ENCODE measurements around the gene ZNF841. TPM values are rescaled to one million over a fixed set of nuclear protein-coding genes. Genes with fewer than 3 reads are reported as not detected.

Gene ZNF841
- total and polyA plus RNA-seq, 9 of the 15 experiments (the other 6 are each of a cell fraction or from before 2014, with no cell fraction given), result 3.1 to 17.1 (median 11.0) TPM

Small RNAs within 50 kb of the gene (small RNA-seq; reads per million reads assigned to genes)
- gene RPL37P23, result 0.11 reads per million

Other genes starting within 250 kb of the ZNF841 start
Only the 7 nearest of the 13 such genes appear.
- gene ZNF350, start 108.9 kb downstream of the ZNF841 start, total RNA-seq (2014; rRNA removed), result 1.8 TPM in 2 replicates
- gene ZNF350, start 108.9 kb downstream of the ZNF841 start, total RNA-seq (2014; rRNA removed; fragmentation: Illumina TruSeq; extraction: Trizol), result 3.4 and 4.9 TPM in 2 replicates
- 3.0 and 3.1 TPM in 2 replicates for gene ZNF350, start 108.9 kb downstream of the ZNF841 start, total RNA-seq (2015; rRNA removed; fragmentation: Illumina TruSeq; extraction: Trizol)
- 2.0 and 2.9 TPM in 2 replicates for gene ZNF350, start 108.9 kb downstream of the ZNF841 start, total RNA-seq (2021)
- 1.9 and 3.5 TPM in 2 replicates for gene ZNF350, start 108.9 kb downstream of the ZNF841 start, polyA plus RNA-seq (2011; rRNA removed)
- gene ZNF350, start 108.9 kb downstream of the ZNF841 start, polyA plus RNA-seq (2014; fragmentation: Illumina TruSeq; extraction: Trizol), result 2.9 TPM in 2 replicates
- gene ZNF350, start 108.9 kb downstream of the ZNF841 start, polyA plus RNA-seq (2014; fragmentation: Nextera tagmentation; extraction: Ambion mirVana), result 1 to 10 TPM; 3.4 to 4.8 TPM
- 1.6 and 1.7 TPM in 2 replicates for gene ZNF350, start 108.9 kb downstream of the ZNF841 start, polyA plus RNA-seq (2014; rRNA removed)
- gene ZNF615, start 87.6 kb downstream of the ZNF841 start, total RNA-seq (2014; rRNA removed), result 1.2 and 4.4 TPM in 2 replicates
- gene ZNF615, start 87.6 kb downstream of the ZNF841 start, total RNA-seq (2014; rRNA removed; fragmentation: Illumina TruSeq; extraction: Trizol), result 3.8 and 4.7 TPM in 2 replicates
- gene ZNF615, start 87.6 kb downstream of the ZNF841 start, total RNA-seq (2015; rRNA removed; fragmentation: Illumina TruSeq; extraction: Trizol), result 2.2 and 2.9 TPM in 2 replicates
- 2.2 and 3.0 TPM in 2 replicates for gene ZNF615, start 87.6 kb downstream of the ZNF841 start, total RNA-seq (2021)
- 0.69 and 2.7 TPM in 2 replicates for gene ZNF615, start 87.6 kb downstream of the ZNF841 start, polyA plus RNA-seq (2011; rRNA removed)
- 2.1 and 2.4 TPM in 2 replicates for gene ZNF615, start 87.6 kb downstream of the ZNF841 start, polyA plus RNA-seq (2014; fragmentation: Illumina TruSeq; extraction: Trizol)
- 1 to 10 TPM; 1.2 to 1.8 TPM for gene ZNF615, start 87.6 kb downstream of the ZNF841 start, polyA plus RNA-seq (2014; fragmentation: Nextera tagmentation; extraction: Ambion mirVana)
- 2.3 and 2.7 TPM in 2 replicates for gene ZNF615, start 87.6 kb downstream of the ZNF841 start, polyA plus RNA-seq (2014; rRNA removed)
- gene ZNF614, start 67.4 kb downstream of the ZNF841 start, total RNA-seq (2014; rRNA removed), result 7.4 and 11.4 TPM in 2 replicates
- 16.3 and 18.7 TPM in 2 replicates for gene ZNF614, start 67.4 kb downstream of the ZNF841 start, total RNA-seq (2014; rRNA removed; fragmentation: Illumina TruSeq; extraction: Trizol)
- 10.3 and 10.6 TPM in 2 replicates for gene ZNF614, start 67.4 kb downstream of the ZNF841 start, total RNA-seq (2015; rRNA removed; fragmentation: Illumina TruSeq; extraction: Trizol)
- 11.7 and 11.9 TPM in 2 replicates for gene ZNF614, start 67.4 kb downstream of the ZNF841 start, total RNA-seq (2021)
- 8.6 and 13.6 TPM in 2 replicates for gene ZNF614, start 67.4 kb downstream of the ZNF841 start, polyA plus RNA-seq (2011; rRNA removed)
- 10.9 and 12.3 TPM in 2 replicates for gene ZNF614, start 67.4 kb downstream of the ZNF841 start, polyA plus RNA-seq (2014; fragmentation: Illumina TruSeq; extraction: Trizol)
- gene ZNF614, start 67.4 kb downstream of the ZNF841 start, polyA plus RNA-seq (2014; fragmentation: Nextera tagmentation; extraction: Ambion mirVana), result 1 to 10 TPM; 7.2 to 9.4 TPM
- 4.9 and 6.0 TPM in 2 replicates for gene ZNF614, start 67.4 kb downstream of the ZNF841 start, polyA plus RNA-seq (2014; rRNA removed)
- gene ZNF432, start 46.9 kb downstream of the ZNF841 start, total RNA-seq (2014; rRNA removed), result 2.6 and 3.2 TPM in 2 replicates
- gene ZNF432, start 46.9 kb downstream of the ZNF841 start, total RNA-seq (2014; rRNA removed; fragmentation: Illumina TruSeq; extraction: Trizol), result 6.8 and 8.7 TPM in 2 replicates
- 4.1 and 5.5 TPM in 2 replicates for gene ZNF432, start 46.9 kb downstream of the ZNF841 start, total RNA-seq (2015; rRNA removed; fragmentation: Illumina TruSeq; extraction: Trizol)
- gene ZNF432, start 46.9 kb downstream of the ZNF841 start, total RNA-seq (2021), result 4.5 TPM in 2 replicates
- gene ZNF432, start 46.9 kb downstream of the ZNF841 start, polyA plus RNA-seq (2011; rRNA removed), result 4.5 and 4.9 TPM in 2 replicates
- gene ZNF432, start 46.9 kb downstream of the ZNF841 start, polyA plus RNA-seq (2014; fragmentation: Illumina TruSeq; extraction: Trizol), result 4.0 and 5.1 TPM in 2 replicates
- 1 to 10 TPM; 2.8 to 3.5 TPM for gene ZNF432, start 46.9 kb downstream of the ZNF841 start, polyA plus RNA-seq (2014; fragmentation: Nextera tagmentation; extraction: Ambion mirVana)
- gene ZNF432, start 46.9 kb downstream of the ZNF841 start, polyA plus RNA-seq (2014; rRNA removed), result 3.0 and 3.4 TPM in 2 replicates
- gene ZNF616, start 44.2 kb upstream of the ZNF841 start, total RNA-seq (2014; rRNA removed), result 4.7 and 4.9 TPM in 2 replicates
- gene ZNF616, start 44.2 kb upstream of the ZNF841 start, total RNA-seq (2014; rRNA removed; fragmentation: Illumina TruSeq; extraction: Trizol), result 13.0 and 16.1 TPM in 2 replicates
- gene ZNF616, start 44.2 kb upstream of the ZNF841 start, total RNA-seq (2015; rRNA removed; fragmentation: Illumina TruSeq; extraction: Trizol), result 10.9 and 11.1 TPM in 2 replicates
- 9.4 and 9.6 TPM in 2 replicates for gene ZNF616, start 44.2 kb upstream of the ZNF841 start, total RNA-seq (2021)
- 6.7 and 6.9 TPM in 2 replicates for gene ZNF616, start 44.2 kb upstream of the ZNF841 start, polyA plus RNA-seq (2011; rRNA removed)
- gene ZNF616, start 44.2 kb upstream of the ZNF841 start, polyA plus RNA-seq (2014; fragmentation: Illumina TruSeq; extraction: Trizol), result 9.2 and 11.2 TPM in 2 replicates
- 1 to 10 TPM; 3.4 to 6.5 TPM for gene ZNF616, start 44.2 kb upstream of the ZNF841 start, polyA plus RNA-seq (2014; fragmentation: Nextera tagmentation; extraction: Ambion mirVana)
- gene ZNF616, start 44.2 kb upstream of the ZNF841 start, polyA plus RNA-seq (2014; rRNA removed), result 3.7 and 5.0 TPM in 2 replicates
- 0.20 and 0.50 TPM in 2 replicates for gene ZNF836, start 75.9 kb upstream of the ZNF841 start, total RNA-seq (2014; rRNA removed)
- gene ZNF836, start 75.9 kb upstream of the ZNF841 start, total RNA-seq (2014; rRNA removed; fragmentation: Illumina TruSeq; extraction: Trizol), result 0.19 and 0.69 TPM in 2 replicates
- gene ZNF836, start 75.9 kb upstream of the ZNF841 start, total RNA-seq (2015; rRNA removed; fragmentation: Illumina TruSeq; extraction: Trizol), result 0.15 and 0.65 TPM in 2 replicates
- 0.51 and 0.78 TPM in 2 replicates for gene ZNF836, start 75.9 kb upstream of the ZNF841 start, total RNA-seq (2021)
- not detected in 2 replicates for gene ZNF836, start 75.9 kb upstream of the ZNF841 start, polyA plus RNA-seq (2011; rRNA removed)
- 0.67 and 1.1 TPM in 2 replicates for gene ZNF836, start 75.9 kb upstream of the ZNF841 start, polyA plus RNA-seq (2014; fragmentation: Illumina TruSeq; extraction: Trizol)
- gene ZNF836, start 75.9 kb upstream of the ZNF841 start, polyA plus RNA-seq (2014; fragmentation: Nextera tagmentation; extraction: Ambion mirVana), result under 1 TPM; 0.24 to 0.64 TPM
- gene ZNF836, start 75.9 kb upstream of the ZNF841 start, polyA plus RNA-seq (2014; rRNA removed), result not detected in 2 replicates
- 70.1 and 109 TPM in 2 replicates for gene PPP2R1A, start 94.3 kb upstream of the ZNF841 start, total RNA-seq (2014; rRNA removed)
- 57.1 and 82.6 TPM in 2 replicates for gene PPP2R1A, start 94.3 kb upstream of the ZNF841 start, total RNA-seq (2014; rRNA removed; fragmentation: Illumina TruSeq; extraction: Trizol)
- gene PPP2R1A, start 94.3 kb upstream of the ZNF841 start, total RNA-seq (2015; rRNA removed; fragmentation: Illumina TruSeq; extraction: Trizol), result 60.4 and 62.8 TPM in 2 replicates
- gene PPP2R1A, start 94.3 kb upstream of the ZNF841 start, total RNA-seq (2021), result 203 and 211 TPM in 2 replicates
- 76.1 and 136 TPM in 2 replicates for gene PPP2R1A, start 94.3 kb upstream of the ZNF841 start, polyA plus RNA-seq (2011; rRNA removed)
- gene PPP2R1A, start 94.3 kb upstream of the ZNF841 start, polyA plus RNA-seq (2014; fragmentation: Illumina TruSeq; extraction: Trizol), result 151 and 153 TPM in 2 replicates
- 10 to 100 TPM; 10.1 to 16.0 TPM for gene PPP2R1A, start 94.3 kb upstream of the ZNF841 start, polyA plus RNA-seq (2014; fragmentation: Nextera tagmentation; extraction: Ambion mirVana)
- 64.3 and 73.6 TPM in 2 replicates for gene PPP2R1A, start 94.3 kb upstream of the ZNF841 start, polyA plus RNA-seq (2014; rRNA removed)